Body of pancreas (tissue), 4 donors: ENCODE measurements around the gene GLIPR1. TPM values are rescaled to one million over a fixed set of nuclear protein-coding genes. Genes with fewer than 3 reads are reported as not detected.

ENCODE experiments used
- ATAC-seq: fragments of 150-250 bp; one replicate; pipeline ENCODE4 v1.9.1; 2016
- DNase-seq, 4 donors: peaks; one replicate each; pipeline ENCODE4 v3.0.0-alpha.2; 2019
- H3K27ac ChIP-seq, 4 donors: fragments of 200-600 bp; sonication (generic); 1 replicate in 3 of 4; 2 replicates in 1 of 4; pipeline versions ENCODE4 v1.5.1 to v1.6.1; 2016 to 2019; ENCODE audit warnings: mild to moderate bottlenecking in 1 of 4, mixed read lengths in 1 of 4, moderate library complexity in 1 of 4
- H3K27me3 ChIP-seq, 2 donors: fragments of 200-600 bp; sonication (generic); one replicate each; pipeline ENCODE4 v1.6.0; 2016; ENCODE audit warnings: mild to moderate bottlenecking in 1 of 2
- H3K36me3 ChIP-seq, 2 donors: fragments of 200-600 bp; sonication (generic); replicated peaks in 1 of 2; 2 replicates each; pipeline ENCODE4 v1.5.1; 2016; ENCODE audit warnings: low read depth in 2 of 2; ENCODE audit not compliant: insufficient read depth in 1 of 2
- H3K4me1 ChIP-seq: fragments of 200-600 bp; sonication (generic); one replicate; pipeline ENCODE4 v1.6.0; 2016
- H3K4me3 ChIP-seq, 2 donors: fragments of 200-600 bp; sonication (generic); 1 replicate in 1 of 2; 2 replicates in 1 of 2; pipeline ENCODE4 v1.5.1; 2016 to 2019
- H3K9me3 ChIP-seq, 3 donors: fragments of 200-600 bp; sonication (generic); 1 replicate in 2 of 3; 2 replicates in 1 of 3; pipeline ENCODE4 v1.5.1; 2016
- CTCF ChIP-seq, 7 experiments: fragments of 450-650 bp in 4 of 7; fragments of 200-600 bp in 3 of 7; sonication (generic) in 3 of 7; IDR thresholded peaks; one replicate each; pipeline ENCODE4 v1.5.1; 2016 to 2019; ENCODE audit warnings: antibody characterized with exemption in 7 of 7
- POLR2A ChIP-seq, 3 donors: fragments of 450-650 bp; IDR thresholded peaks; one replicate each; pipeline ENCODE4 v1.6.1; 2016; ENCODE audit warnings: antibody characterized with exemption in 3 of 3, mild to moderate bottlenecking in 2 of 3
- WGBS, 2 donors: methylation state at CpG; one replicate each; pipeline ENCODE4 v1.1.5; 2017; 5-methylcytosine and 5-hydroxymethylcytosine counted together
- intact Hi-C: fragments of 100-400 bp; cut with DNase I; formaldehyde crosslinking; loops from one replicate; pipeline ENCODE4 v1.15.1; 2023
- total RNA-seq, 2 donors: library from RNA; depleted of rRNA; stranded (reverse); fragments of >200 nt; gene quantifications; one replicate each; pipeline ENCODE4 v1.1.0, GENCODE V29; 2016

Gene GLIPR1
- total RNA-seq, 2 donors from 2014 or later, result 5.4 to 6.3 TPM

GRCh38 chr12:75526655-75527511 lies 46.3 kb downstream of the GLIPR1 start:
- intact Hi-C loops, result no loop called here
- WGBS, 2 donors, result 11 to 16% methylated on average over 4 of the region's 4 CpGs
- no peaks in the 10 kb centered on the region for H3K9me3 ChIP-seq
- peak in 1 of 4 donors; percentile 10 for DNase-seq
- peak; percentile 48 for ATAC-seq
- no peak overlapping the region for H3K4me3 ChIP-seq
- no peaks in the 10 kb centered on the region for H3K36me3 ChIP-seq
- H3K4me1 ChIP-seq, result no peaks in the 10 kb centered on the region
- no peak for TF ChIP-seq POLR2A (IDR thresholded peaks at IDR 0.05)
- peak; percentile 37 to 68 (median 64) for TF ChIP-seq CTCF (IDR thresholded peaks at IDR 0.05)
- H3K27ac ChIP-seq, result no peak overlapping the region
- no peaks in the 10 kb centered on the region for H3K27me3 ChIP-seq

DNA sequence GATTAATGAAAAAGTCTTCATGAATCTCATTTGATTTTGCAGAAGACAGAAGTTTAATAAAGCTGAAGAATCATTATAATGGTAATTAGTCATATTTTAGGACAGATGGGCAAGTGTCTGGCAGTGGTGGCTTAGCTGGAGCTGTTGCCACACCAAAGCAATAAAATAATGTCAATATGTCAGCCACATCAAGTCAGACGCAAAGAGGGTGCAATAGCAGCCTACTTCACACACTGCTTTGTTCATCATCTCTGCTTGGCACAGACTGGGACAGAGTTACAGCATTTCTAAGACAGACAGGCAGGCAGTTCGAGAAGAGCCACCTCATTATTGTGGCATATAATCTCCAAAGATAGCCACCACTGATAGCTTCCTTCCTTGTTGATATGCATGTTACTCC lies 47.7 kb downstream of the GLIPR1 start:
- no peak for TF ChIP-seq CTCF (IDR thresholded peaks at IDR 0.05)
- TF ChIP-seq POLR2A (IDR thresholded peaks at IDR 0.05), result no peak
- H3K4me1 ChIP-seq, result no peaks in the 10 kb centered on the region
- no peak for DNase-seq
- intact Hi-C loops, result no loop called here
- WGBS, 2 donors, result 62 to 69% methylated on average over 2 of the region's 2 CpGs
- no peak overlapping the region for H3K27ac ChIP-seq
- H3K4me3 ChIP-seq, result no peak overlapping the region
- no peaks in the 10 kb centered on the region for H3K36me3 ChIP-seq
- H3K27me3 ChIP-seq, result no peaks in the 10 kb centered on the region
- no peak for ATAC-seq
- no peaks in the 10 kb centered on the region for H3K9me3 ChIP-seq

- DNase-seq, result no peak
- 71 to 73% methylated on average over 2 of the region's 2 CpGs for WGBS, 2 donors
- intact Hi-C loops, result no loop called here
Measured at GRCh38 chr12:75528692-75529091, 48.1 kb downstream of the GLIPR1 start.

GRCh38 chr12:75529316-75529715 lies 48.8 kb downstream of the GLIPR1 start:
- Histone ChIP-seq H3K4me3 (no peak overlapping the region), H3K36me3 (no peaks in the 10 kb centered on the region), H3K27ac (no peak overlapping the region), H3K27me3 (no peaks in the 10 kb centered on the region), H3K4me1 (no peaks in the 10 kb centered on the region), H3K9me3 (no peaks in the 10 kb centered on the region)
- intact Hi-C loops, result no loop called here
- TF ChIP-seq POLR2A (IDR thresholded peaks at IDR 0.05), result no peak
- no peak for TF ChIP-seq CTCF (IDR thresholded peaks at IDR 0.05)
- DNase-seq (no peak), ATAC-seq (no peak)
- 64 to 79% methylated on average over 1 of the region's 1 CpG for WGBS, 2 donors

More at GRCh38 chr12:75528692-75529091, 48.1 kb downstream of the GLIPR1 start:
- TF ChIP-seq CTCF (IDR thresholded peaks at IDR 0.05), result no peak
- no peak for TF ChIP-seq POLR2A (IDR thresholded peaks at IDR 0.05)
- no peak overlapping the region for H3K27ac ChIP-seq
- no peaks in the 10 kb centered on the region for H3K36me3 ChIP-seq
- H3K4me1 ChIP-seq, result no peaks in the 10 kb centered on the region
- no peak overlapping the region for H3K4me3 ChIP-seq
- no peaks in the 10 kb centered on the region for H3K9me3 ChIP-seq
- no peak for ATAC-seq
- no peaks in the 10 kb centered on the region for H3K27me3 ChIP-seq

- no peak for TF ChIP-seq POLR2A (IDR thresholded peaks at IDR 0.05)
- TF ChIP-seq CTCF (IDR thresholded peaks at IDR 0.05), result no peak
- Histone ChIP-seq H3K27me3 (no peaks in the 10 kb centered on the region), H3K36me3 (no peaks in the 10 kb centered on the region), H3K4me1 (no peaks in the 10 kb centered on the region), H3K27ac (no peak overlapping the region), H3K4me3 (no peak overlapping the region), H3K9me3 (no peaks in the 10 kb centered on the region)
- WGBS, 2 donors, result 47 to 55% methylated on average over 1 of the region's 1 CpG
- no peak for ATAC-seq
- DNase-seq, result no peak
- intact Hi-C loops, result loop anchor here (10.0 kb wide), 1 partner anchor 515 kb away; no protein-coding TSS in a partner anchor
Measured at GRCh38 chr12:75529826-75530225, 49.3 kb downstream of the GLIPR1 start.
